ENCODE results near the gene TPCN1.

DNA sequence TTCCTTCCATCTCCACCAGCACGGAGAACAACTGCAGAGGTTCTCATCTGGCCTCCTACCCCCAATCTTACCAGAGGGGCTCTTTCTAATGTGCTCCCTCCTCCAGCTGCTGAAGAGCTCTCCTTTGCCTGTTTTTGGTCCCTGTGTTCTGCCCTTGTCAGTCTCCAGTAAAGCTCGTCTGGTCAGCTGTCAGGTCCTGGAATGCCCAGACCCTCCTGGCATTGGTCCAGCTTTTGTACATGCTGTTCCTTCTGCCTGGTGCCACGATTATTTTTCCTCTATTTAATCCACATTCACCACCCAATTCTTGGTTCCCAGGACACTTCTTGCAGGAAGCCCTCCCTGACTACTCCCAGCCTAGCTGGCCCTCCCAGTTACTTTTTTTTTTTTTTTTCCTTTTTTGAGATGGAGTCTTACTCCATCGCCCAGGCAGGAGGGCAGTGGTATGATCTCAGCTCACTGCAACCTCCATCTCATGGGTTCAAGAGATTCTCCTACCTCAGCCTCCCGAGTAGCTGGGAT lies 107.2 kb downstream of the TPCN1 start:
- TF ChIP-seq, protein P1, sequence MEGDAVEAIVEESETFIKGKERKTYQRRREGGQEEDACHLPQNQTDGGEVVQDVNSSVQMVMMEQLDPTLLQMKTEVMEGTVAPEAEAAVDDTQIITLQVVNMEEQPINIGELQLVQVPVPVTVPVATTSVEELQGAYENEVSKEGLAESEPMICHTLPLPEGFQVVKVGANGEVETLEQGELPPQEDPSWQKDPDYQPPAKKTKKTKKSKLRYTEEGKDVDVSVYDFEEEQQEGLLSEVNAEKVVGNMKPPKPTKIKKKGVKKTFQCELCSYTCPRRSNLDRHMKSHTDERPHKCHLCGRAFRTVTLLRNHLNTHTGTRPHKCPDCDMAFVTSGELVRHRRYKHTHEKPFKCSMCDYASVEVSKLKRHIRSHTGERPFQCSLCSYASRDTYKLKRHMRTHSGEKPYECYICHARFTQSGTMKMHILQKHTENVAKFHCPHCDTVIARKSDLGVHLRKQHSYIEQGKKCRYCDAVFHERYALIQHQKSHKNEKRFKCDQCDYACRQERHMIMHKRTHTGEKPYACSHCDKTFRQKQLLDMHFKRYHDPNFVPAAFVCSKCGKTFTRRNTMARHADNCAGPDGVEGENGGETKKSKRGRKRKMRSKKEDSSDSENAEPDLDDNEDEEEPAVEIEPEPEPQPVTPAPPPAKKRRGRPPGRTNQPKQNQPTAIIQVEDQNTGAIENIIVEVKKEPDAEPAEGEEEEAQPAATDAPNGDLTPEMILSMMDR (conservative IDR thresholded peaks at IDR 0.05 in 1 of 2, IDR thresholded peaks at IDR 0.05 in 1 of 2; ENCODE audit: low read depth in 1 of 2, low read length in 2 of 2), result no peak
- no peak for TF ChIP-seq EZH2 (IDR thresholded peaks at IDR 0.05; ENCODE audit: low read length, missing control alignments)
